ENCODE results near the gene CHTOP.
A peak's percentile ranks its signal among the peaks of the same experiment; 100 is the strongest.
"Not testable (repeated sequence)": the region's sequence is repeated elsewhere in the genome, so short reads cannot be mapped to it uniquely, and the experiment has no call there.

The CHTOP gene, protein sequence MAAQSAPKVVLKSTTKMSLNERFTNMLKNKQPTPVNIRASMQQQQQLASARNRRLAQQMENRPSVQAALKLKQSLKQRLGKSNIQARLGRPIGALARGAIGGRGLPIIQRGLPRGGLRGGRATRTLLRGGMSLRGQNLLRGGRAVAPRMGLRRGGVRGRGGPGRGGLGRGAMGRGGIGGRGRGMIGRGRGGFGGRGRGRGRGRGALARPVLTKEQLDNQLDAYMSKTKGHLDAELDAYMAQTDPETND

DNA sequence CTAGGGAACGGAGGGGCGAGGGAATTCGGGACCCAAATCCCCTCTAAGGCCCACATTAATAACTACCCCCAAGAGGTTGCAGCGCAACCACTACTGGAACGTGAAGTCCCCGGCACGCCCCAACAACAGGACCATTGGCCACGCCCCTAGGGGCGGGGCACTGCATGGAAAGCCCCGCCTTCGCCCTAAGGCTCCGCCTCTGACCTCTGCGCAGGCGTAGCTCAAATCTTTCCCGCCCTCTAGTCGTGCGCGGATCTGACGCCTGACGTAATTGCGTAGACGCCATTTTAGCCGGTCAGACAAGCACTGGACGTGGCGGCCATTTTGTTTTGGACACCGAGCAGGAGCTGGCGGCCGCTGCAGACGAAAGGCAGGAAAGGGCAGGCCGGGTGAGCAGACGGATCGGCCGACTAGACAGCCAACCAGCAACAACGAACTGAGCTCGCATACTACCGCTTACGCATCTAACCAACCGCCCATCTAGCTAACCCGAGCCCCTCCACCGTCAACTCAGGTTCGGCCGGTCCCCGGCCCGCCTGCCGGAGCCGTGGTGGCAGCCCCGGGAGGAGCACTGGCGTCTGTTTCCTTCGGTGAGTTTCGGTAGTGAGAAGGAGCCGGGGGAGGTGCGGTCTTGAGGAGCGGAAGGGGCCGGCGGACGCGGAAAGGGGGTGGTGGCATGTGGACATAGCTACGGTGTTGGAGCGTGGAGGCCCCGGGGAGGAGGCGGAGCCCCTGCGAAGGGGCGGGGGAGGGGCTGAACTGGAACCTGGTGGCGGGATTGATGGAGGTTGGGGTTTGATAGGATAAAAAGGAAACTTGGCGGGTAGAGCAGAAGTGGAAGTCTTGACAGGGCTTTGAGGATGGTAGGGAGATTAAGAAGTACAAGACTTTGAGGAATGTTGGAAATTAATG lies at the start of gene CHTOP:
TSS of gene CHTOP (plus strand) at position 313 of the 912 bp plus-strand sequence. CDS start 2,523 bp downstream, outside the sequence.
- DNase-seq: peak; percentile 100

DNA sequence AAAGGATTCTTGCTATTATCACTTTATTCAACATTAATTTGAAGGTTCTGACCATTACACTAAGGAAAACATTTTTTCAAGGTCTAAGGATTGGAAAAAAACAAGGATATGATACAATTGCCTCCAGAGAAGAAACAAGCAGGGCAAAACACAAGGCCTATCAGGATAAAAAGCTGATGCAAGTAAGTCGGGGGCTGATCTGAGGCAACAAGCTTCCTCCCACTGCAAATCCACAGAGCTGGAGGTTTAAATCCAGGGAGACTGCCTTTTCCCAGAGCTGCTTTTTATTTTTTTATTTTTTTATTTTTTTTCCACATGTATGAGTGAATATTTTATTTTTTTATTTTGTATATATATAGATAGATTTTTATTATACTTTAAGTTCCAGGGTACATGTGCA lies 48.9 kb upstream of the CHTOP start:
- DNase-seq: no peak

DNA sequence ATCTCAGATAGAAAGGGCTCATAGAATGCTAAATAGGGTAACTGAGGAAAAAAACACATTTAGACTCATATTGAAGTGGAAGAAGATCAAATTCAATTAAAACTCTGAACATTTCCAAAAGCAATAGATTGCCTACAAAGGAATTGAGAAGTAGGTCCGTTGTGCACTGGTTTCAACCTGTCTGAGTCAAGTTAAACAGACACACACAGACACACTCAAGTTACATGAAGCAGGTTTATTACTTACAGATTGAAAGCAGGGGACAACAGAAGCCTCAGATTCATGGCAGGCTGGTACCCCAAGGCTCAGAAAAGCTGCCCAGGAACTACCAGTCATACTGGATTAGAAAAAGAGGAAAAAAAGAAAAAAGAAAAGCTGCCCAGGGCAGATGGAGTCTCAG lies 47.5 kb upstream of the CHTOP start:
- DNase-seq: no peak

DNA sequence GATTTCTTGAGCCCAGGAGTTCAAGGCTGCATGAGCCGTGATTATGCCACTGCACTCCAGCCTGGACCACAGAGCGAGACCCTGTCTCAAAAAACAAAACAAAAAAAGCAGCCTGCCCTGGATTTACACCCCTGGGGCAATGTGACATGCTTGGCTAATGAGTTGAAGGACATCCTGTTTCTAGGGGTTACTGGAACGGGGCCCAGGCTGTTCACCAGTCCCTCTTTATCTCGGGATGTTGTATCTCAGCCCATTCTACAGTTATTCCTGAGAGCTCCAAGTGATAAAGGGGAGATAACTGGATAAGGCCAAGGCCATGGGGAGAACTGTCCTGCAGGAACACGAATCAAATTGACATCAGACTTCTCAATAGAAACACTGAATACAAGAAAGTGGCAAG lies 46.6 kb upstream of the CHTOP start:
- no peak for DNase-seq

DNA sequence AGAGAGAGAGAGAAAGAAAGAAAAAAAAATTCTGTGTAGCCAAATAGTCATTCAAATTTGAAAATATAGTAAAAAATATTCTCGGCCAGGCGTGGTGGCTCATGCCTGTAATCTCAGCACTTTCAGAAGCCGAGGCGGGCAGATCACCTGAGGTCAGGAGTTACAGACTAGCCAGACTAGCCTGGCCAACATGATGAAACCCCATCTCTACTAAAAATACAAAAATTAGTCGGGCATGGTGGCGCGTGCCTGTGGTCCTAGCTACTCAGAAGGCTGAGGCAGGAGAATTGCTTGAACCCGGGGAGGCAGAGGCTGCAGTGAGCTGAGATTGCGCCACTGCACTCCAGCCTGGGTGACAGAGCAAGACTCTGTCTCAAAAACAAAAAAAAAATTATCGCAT lies 45.8 kb upstream of the CHTOP start:
- not testable (repeated sequence) for DNase-seq

DNA sequence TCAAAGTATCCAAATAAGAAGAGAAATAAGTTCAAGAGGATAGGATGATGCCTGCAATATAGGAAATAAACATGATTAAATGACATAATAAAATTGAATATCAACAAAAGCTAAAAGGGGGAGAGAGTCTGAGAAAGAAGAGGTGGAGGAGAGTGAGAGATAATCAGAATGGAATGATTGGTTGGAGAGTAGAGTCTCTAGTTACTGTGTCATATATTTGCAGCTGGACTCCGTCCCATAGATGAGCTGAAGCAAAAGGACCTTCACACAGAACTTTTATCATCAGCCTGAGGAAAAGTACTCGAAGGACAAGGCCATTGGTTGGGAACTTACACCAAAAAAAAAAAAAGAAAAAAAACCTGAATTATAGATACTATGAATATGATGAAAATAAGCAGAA lies 45.4 kb upstream of the CHTOP start:
- DNase-seq: no peak

DNA sequence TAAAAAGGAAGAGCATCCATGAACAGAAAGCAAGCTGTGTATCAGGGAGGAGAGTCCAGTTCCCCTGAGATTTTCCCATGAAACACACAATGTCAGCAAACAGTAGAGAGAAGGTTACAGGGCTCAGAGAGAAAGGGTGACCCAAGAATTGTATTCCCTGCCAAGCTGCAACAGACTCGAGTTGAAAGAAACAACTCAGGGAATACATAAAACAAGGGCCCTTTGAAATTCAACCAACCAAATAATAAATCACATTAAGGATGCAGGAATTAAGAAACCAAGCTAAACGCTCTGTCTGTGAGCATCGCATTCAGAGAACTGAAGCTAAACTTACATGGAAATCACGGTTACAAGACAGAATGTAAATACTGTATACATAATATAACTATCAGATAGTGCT lies 41.1 kb upstream of the CHTOP start:
- DNase-seq: no peak

DNA sequence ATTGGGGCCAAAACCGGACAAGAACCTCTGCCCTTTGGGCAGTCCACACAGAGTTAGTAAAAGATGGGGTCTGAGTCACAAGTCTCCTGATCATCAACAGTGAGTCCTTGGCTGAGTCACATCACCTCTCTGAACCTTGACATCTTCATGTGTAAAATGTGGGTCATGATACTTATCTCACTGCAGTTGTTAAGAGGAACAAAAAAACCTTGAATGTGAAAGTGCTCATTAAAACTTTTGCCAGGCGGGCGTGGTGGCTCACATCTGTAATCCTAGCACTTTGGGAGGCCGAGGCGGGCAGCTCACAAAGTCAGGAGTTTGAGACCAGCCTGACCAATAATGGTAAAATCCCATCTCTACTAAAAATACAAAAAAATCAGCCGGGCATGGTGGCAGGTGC lies 36.7 kb upstream of the CHTOP start:
- DNase-seq: no peak

DNA sequence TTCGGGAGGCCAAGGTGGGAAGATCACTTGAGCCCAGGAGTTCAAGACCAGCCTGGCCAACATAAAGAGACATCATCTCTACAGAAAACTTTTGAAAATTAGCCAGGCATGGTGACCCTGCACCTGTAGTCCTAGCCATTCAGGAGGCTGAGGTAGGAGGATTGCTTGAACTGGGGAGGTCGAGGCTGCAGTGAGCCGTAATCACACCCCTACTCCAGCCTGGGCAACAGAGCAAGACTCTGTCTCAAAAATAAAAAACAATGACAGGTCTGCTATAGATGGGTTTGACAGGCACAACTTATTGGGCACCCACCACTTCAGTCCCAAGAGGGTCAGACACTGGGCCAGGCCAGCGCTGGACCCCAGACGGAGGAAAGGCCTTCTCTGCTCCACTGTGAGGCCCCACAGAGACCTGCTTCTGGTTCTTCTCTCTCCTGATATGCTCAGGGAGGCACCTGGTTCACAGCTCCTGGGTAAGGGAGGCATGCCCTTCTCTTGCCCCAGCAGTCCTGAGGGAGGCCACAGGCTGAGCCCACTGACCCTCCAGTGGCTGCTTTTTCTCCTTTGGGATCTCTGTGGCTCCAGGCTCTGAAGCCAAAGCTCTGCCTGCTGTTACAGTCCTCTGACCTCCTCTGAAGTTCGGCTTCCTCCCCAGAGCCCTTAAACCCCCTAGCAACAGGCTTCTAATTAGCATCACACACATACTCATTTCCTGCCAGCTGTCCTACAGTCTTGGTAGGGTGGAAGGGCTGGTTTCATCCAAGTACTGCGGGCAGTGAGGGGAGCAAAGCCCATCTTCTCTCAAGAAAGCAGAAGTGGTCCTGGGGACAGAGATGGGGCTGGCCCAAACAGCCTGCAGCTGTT lies 35.3 kb upstream of the CHTOP start:
- DNase-seq: no peak

DNA sequence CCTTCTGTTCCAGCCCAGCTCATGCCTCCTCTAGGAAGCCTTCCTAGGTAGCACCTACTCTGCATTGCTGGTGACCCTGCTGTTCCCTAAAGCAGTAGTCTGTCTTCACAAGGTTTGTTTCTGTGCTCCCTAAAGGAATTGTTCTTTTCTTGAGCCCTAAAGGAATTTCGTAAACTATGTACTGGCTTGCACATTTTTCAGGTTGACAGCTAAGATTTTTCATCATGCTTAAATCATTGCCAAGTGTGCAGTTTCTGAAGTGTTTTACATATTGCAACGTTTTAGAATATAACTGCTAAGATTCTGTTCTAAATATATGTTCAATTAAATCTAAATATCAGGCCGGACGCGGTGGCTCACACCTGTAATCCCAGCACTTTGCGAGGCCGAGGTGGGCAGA lies 34.0 kb upstream of the CHTOP start:
- no peak for DNase-seq

DNA sequence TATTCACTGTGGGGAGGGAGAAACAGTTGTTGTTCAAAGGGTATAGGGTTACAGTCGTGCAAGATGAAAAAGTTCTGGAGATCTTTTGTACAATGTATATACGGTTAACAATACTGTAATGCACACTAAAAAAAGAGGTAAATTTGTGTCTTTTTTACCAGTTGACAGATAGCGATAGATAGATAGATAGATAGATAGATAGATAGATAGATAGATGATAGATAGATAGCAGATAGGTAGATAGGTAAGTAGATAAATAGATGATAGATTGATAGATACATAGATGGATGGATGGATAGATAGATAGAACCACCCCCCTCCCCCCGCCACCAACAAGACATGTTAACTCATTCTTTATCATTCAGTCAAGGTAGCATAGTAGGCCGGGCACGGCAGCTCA lies 31.1 kb upstream of the CHTOP start:
- DNase-seq: no peak

DNA sequence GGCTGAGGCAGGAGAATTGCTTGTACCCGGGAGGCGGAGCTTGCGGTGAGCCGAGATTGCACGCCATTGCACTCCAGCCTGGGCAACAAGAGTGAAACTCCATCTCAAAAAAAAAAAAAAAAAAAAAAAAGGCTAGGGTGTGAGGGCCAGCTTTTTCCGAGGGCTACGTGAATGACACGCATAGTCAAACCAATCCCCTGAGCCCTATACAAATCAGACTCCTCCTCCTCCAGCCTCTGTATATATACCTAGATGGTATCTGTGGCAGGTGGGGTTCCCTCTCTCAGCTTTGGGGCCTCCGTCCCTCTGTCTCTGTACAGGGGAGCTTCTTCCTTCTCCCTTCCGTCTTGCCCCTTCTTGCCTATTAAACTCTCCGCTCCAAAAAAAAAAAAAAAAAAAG lies 27.7 kb upstream of the CHTOP start:
- DNase-seq: no peak

DNA sequence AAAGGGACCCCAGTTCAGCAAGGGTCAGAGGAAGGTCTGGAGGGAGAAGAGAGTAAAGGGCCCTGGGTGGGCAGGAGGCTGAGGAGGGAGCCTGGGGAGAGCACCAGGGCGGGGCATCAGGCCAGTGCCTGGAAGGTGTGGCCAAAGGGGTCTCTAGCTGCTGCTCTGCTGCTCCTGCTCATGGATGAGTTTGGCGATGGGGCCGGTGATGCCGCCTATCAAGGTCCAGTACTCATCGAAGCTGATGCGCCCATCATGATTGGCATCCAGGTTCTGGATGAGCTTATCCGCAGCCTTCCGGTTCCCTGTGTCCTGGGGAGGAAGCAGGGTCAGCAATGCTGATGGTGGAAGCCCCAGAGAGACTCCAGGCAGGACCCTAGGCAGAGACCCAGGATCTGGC lies 26.5 kb upstream of the CHTOP start:
- no peak for DNase-seq

DNA sequence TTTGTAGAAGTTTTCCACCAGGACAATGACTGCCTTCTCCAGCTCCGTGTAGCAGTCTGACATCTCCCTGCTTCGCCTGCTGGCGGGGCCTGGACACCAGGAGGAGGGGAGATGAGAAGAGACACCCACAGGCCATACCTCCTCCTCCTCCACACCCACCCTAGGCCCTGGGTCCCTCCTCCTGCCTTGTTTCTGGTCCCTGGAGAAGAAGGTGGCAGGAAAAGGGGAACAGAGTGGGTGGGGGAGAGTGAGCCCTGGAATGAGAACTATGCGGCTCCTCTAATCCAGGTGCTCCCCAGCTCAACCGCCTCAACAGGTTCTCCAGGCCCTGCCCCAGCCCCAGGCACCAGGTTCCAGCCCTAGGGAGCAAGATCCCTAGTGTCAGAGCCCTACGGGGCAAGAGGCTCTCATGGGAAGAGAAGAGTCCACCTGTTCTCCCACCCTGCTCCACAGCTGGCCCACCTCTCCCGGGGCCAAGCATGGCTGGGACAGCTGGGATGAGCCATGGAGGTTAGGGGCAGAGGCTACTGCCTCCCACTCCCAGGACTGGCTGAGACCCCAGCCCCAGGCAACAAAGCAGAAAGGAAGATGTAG lies 25.7 kb upstream of the CHTOP start:
- no peak for DNase-seq

DNA sequence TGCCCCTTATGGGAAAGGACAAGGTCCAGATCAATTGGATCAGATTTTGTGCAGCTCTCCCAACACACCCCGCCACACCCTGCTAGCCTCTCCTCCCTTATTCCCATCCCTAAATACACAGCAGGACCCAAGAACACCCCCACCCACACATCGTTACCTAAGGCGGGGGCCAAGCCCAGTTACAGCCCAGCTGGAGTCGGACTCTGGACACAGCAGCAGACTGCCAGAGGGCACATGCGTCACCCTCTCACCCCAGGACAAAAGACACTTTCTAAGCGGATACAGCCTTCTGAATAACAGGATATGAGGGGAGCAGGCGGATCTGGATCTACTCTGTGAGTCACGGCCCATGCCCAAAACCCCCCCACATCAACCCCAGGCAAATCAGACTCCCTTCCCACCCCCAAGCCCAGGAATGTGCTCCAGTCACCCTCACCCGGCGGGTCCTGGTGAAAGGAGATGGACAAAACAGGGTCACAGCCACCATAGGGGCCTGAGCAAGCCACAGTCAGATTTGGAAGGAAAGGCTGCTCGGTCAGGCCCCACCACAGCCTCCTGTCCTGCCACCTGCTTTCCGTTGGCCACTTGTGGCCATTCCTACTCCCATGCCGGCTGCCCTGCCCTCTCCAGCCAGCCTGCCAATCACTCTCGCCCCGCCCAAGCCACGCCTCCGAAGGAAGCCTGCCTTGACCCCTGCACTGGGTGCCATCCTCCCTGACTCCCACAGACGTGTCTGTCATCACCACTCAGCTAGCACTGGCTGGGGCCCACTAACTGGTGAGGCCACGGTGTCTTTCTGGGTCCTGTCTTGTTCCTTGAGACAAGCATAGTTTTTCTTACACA lies 24.9 kb upstream of the CHTOP start:
- DNase-seq: no peak

DNA sequence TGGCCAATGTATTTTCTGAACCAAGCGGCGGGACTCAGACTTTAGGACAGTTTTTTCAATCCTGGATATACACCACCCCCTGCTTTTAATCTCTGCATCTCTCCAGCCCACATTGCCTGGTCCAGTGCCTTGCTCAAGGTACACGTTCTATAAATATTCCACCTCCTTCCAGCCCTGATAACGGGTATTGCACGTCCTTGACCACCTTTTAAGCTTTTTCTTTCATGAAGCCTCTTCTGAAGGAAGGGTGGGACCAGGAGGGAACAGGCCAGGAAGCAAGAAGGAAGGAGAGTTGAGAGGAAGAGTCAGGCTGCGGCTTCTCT lies 24.3 kb upstream of the CHTOP start:
- DNase-seq: no peak

DNA sequence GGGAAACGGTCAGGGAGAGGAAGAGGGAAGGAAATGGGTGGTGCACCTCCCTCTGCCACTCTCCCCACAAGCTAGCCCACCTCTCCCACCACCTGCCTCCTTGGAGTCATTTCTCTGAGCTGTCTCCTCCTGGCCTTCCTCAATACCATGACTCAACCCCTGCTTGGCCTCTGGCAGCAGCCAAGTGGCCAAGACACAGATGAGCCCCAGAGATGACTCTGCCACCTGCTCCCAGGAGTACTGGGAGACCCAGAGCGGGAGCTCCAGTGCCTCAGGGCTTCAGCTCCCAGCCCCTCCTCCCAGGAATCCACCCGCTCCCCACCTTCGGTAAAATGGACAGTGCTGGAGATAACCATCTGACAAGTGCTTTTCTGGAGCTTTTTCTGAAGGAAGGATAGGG lies 23.5 kb upstream of the CHTOP start:
- no peak for DNase-seq

DNA sequence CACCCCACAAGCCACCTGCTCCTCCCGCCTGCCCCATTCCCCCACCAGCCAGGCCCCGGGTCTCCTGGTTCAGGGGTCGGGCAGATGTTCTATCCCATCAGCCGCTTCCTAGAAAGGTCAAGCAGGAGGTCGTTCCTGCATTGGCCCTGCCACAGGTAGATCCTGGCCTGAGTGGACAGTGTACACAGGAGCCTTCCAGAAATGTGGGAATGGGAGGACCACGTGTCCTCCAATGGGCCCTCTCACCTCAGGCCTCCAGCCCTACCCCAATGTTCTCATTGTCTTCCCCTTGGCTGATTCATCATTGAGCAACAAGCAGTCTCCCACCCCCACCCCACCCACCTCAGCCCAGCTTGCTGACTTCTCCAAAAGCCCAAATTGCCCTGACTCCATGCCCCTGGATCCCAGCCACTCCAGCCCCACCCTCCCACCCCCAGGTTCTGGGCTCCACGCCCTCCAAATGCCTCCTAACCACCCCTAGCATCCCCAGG lies 23.0 kb upstream of the CHTOP start:
- DNase-seq: no peak

DNA sequence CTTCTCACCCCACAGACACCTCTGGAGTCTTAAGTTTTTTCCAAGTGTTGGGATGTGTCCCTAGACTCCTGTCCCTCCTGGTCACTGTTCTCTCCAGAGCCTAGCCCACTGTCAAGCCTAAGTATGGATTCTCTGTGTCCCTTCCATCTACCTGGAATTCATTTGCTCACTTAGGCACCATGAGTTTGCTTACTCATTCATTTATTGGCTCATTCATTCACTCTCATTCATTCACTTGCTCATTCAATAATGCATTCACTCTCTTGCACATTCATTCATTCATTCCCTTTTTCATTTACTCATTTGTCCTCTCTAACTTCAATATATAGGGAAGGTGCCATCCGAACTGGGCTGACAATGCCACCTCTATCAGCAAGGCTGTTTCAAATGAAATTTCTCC lies 22.5 kb upstream of the CHTOP start:
- no peak for DNase-seq

DNA sequence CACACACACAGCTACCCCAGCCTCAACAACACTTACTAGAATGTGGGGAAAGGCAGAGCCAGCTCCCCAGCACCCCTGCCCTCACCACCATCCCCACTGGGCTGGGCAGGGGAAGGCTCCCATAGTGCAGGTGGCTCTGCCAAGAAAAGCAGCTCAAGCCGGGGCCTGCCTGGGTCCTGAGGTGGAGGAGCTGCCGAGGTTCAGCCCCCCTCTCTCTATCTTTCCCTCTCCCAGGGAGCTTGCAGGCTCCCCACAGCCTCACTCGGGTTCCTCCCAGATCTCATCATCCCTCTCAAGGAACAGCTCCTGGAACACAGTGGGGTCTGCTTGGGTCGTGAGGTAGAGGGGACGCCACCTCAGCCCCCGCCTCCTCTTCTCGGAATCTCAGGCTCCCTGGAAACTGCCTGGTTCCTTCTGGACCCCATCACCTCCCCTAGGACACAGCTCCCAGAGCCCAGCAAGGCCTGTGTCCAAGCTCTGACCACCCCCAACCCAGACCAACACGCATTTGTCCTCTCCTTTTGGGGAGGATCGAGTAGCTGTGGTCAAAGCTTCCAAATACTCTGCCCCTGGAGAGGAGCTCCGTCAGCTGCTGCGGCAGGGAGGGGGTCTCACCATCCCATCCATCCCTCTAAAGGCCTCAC lies 21.6 kb upstream of the CHTOP start:
- DNase-seq: no peak

DNA sequence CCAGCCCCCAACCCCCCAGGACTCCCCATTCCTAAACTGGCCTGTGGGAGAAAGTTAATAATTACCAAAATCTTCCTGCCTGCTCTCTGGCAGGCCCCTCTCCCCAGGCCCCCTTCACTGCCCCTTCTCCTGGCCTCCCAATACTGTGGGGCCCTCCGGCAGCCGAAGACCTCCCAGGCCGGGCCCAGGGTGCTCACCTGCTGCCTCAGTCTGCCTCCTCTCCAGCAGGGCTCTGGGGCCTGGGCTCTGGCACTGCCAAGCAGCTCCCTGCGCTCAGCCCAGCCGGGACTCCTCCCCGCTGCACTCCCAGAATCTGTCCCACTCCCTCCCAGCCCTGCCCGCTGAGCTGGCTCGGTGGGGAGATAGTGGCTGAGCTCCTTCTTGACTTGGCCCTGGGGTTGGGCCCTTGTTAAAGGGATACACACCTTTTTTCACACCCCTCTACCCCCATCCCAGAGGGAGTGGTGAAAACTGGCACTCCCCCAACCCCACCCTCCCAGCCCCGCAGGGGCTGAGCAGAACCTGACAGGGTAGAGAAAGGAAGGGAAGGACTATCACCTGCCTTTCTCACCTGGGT lies 21.0 kb upstream of the CHTOP start, which contains the start of gene S100A16:
TSS of gene S100A16 (minus strand) at position 383 of the 577 bp plus-strand sequence. CDS start 4,986 bp downstream, outside the sequence.
- DNase-seq: no peak

Data from activated T-cell treated with anti-CD3 and anti-CD28 coated beads, Interleukin-2, amount 50 U/mL, for 1 hour (primary cell).